K562 (cell line): ENCODE results near the gene SMCO3. TPM values are rescaled to one million over a fixed set of nuclear protein-coding genes. Genes with fewer than 3 reads are reported as not detected.

Experiments
- ATAC-seq: fragments of 200-7000 bp; cut with Tn5 transposase; 3 replicates; pipeline ENCODE4 v1.9.1; 2020; ENCODE audit warnings: moderate library complexity
- BruUV-seq: library from RNA; stranded (reverse); fragments of 400-500 nt; replicated peaks from 2 replicates; lab custom pipeline; 2021; lab: Mats Ljungman, UMichigan
- CTCF ChIA-PET: fragments of 300-600 bp; formaldehyde crosslinking; extraction: SDS; loops from one replicate; lab custom pipeline; 2021; ENCODE audit warnings: low intra/inter-chr PET ratio; lab: Yijun Ruan, JAX
- POLR2A ChIA-PET: fragments of 300-600, 350-650 bp; sonication (Branson Sonifier 250); formaldehyde crosslinking; extraction: SDS; loops from one replicate; lab custom pipeline; 2021; ENCODE audit warnings: antibody characterized with exemption, inconsistent platforms; lab: Yijun Ruan, JAX
- DNase-seq, 4 experiments: peaks; one replicate each; pipeline versions ENCODE4 v3.0.0 to v3.0.0-alpha.2; 2011 to 2018; ENCODE audit warnings: low spot score in 3 of 4, mixed read lengths in 3 of 4; ENCODE audit errors: extremely low read depth in 1 of 4
- FAIRE-seq: peaks from 2 replicates; lab custom pipeline; 2011; peaks lifted over from hg19 to GRCh38; lab: Jason Lieb, UNC
- H2AFZ ChIP-seq: 2 replicates; pipeline ENCODE4 v1.6.0; 2011; ENCODE audit warnings: low read depth, low read length, control low read depth, inconsistent platforms
- H3K27ac ChIP-seq: fragments of 200-600 bp; 3 replicates; pipeline ENCODE4 v1.8.0; 2011; ENCODE audit warnings: low read depth, mild to moderate bottlenecking, control low read depth, inconsistent platforms, low read length, moderate library complexity, mixed read lengths; ENCODE audit errors: extremely low read depth
- H3K27me3 ChIP-seq, 2 experiments: fragments of 300-600 bp in 1 of 2; 2 replicates in 1 of 2; 3 replicates in 1 of 2; pipeline versions ENCODE4 v1.6.0 to v1.8.0; 2011; ENCODE audit warnings: inconsistent platforms in 2 of 2, low read length in 2 of 2, mild to moderate bottlenecking in 1 of 2, mixed read lengths in 1 of 2, moderate library complexity in 1 of 2; ENCODE audit not compliant: control insufficient read depth in 2 of 2, insufficient read depth in 2 of 2
- H3K36me3 ChIP-seq: fragments of 300-600 bp; 3 replicates; pipeline ENCODE4 v1.8.0; 2011; ENCODE audit warnings: mild to moderate bottlenecking, low read length, inconsistent platforms; ENCODE audit not compliant: control insufficient read depth, insufficient read depth
- H3K4me1 ChIP-seq, 2 experiments: fragments of 200-600 bp in 1 of 2; replicated peaks in 1 of 2; 2 replicates in 1 of 2; 3 replicates in 1 of 2; pipeline versions ENCODE4 v1.5.1 to v1.8.0; 2011; ENCODE audit warnings: inconsistent platforms in 2 of 2, low read length in 2 of 2, mild to moderate bottlenecking in 1 of 2, mixed read lengths in 1 of 2, moderate library complexity in 1 of 2; ENCODE audit not compliant: control insufficient read depth in 2 of 2, insufficient read depth in 2 of 2
- H3K4me2 ChIP-seq: 2 replicates; pipeline ENCODE4 v1.6.1; 2011; ENCODE audit warnings: low read length, control low read depth, inconsistent platforms, mixed read lengths; ENCODE audit not compliant: insufficient read depth
- H3K4me3 ChIP-seq: fragments of 200-600 bp; sonication (generic), shearing (Covaris generic); 2 replicates; pipeline ENCODE4 v1.5.1; 2016; ENCODE audit warnings: control low read depth, inconsistent platforms
- H3K79me2 ChIP-seq: fragments of 200-600 bp; 3 replicates; pipeline ENCODE4 v1.8.0; 2011; ENCODE audit warnings: low read length, inconsistent platforms; ENCODE audit not compliant: control insufficient read depth, insufficient read depth
- H3K9ac ChIP-seq, 2 experiments: 2 replicates each; pipeline versions ENCODE4 v1.6.0 to v1.6.1; 2011; ENCODE audit warnings: low read depth in 2 of 2, low read length in 2 of 2, control low read depth in 1 of 2, inconsistent platforms in 1 of 2, mild to moderate bottlenecking in 1 of 2, mixed read lengths in 1 of 2; ENCODE audit not compliant: insufficient read depth in 1 of 2
- H3K9me1 ChIP-seq: one replicate; pipeline ENCODE4 v1.6.0; 2011; ENCODE audit warnings: inconsistent platforms, mild to moderate bottlenecking, low read length, moderate library complexity; ENCODE audit not compliant: control insufficient read depth, insufficient read depth
- H3K9me3 ChIP-seq: replicated peaks from 2 replicates; pipeline ENCODE4 v1.5.1; 2011; ENCODE audit warnings: low read depth, low read length, inconsistent platforms; ENCODE audit not compliant: control insufficient read depth, insufficient read depth
- H4K20me1 ChIP-seq: replicated peaks from 2 replicates; pipeline ENCODE4 v1.6.1; 2011; ENCODE audit warnings: low read length, inconsistent platforms, mixed read lengths; ENCODE audit not compliant: control insufficient read depth, insufficient read depth
- ARID1B ChIP-seq: fragments of 450-650 bp; IDR thresholded peaks from 2 replicates; pipeline ENCODE4 v1.6.1; 2016; ENCODE audit warnings: antibody characterized with exemption, mild to moderate bottlenecking, inconsistent platforms
- CEBPB ChIP-seq: fragments of 450-650 bp; IDR thresholded peaks from 2 replicates; pipeline ENCODE4 v1.6.1; 2016; ENCODE audit warnings: missing genetic modification characterization, missing compliant biosample characterization
- CEBPG ChIP-seq, 3 experiments: fragments of 200-800 bp in 1 of 3; sonication (Bioruptor generic) in 1 of 3; sonication (generic) in 1 of 3; formaldehyde crosslinking in 1 of 3; IDR thresholded peaks in 2 of 3; conservative IDR thresholded peaks in 1 of 3; 2 replicates each; pipeline versions ENCODE4 v1.6.1 to v1.8.0; 2016 to 2022; ENCODE audit warnings: missing compliant biosample characterization in 2 of 3, missing genetic modification characterization in 2 of 3, mild to moderate bottlenecking in 1 of 3, missing genetic modification reagents in 1 of 3
- CEBPZ ChIP-seq: fragments of 150-350 bp; IDR thresholded peaks from 2 replicates; pipeline ENCODE4 v1.6.1; 2014; ENCODE audit warnings: low read depth, mild to moderate bottlenecking, low read length, borderline replicate concordance
- DPF2 ChIP-seq: fragments of 450-650 bp; IDR thresholded peaks from 2 replicates; pipeline ENCODE4 v1.6.1; 2016
- EP300 ChIP-seq: IDR thresholded peaks from 2 replicates; pipeline ENCODE4 v1.6.1; 2012; ENCODE audit warnings: low read length, improper control_type of control experiment
- FOSL1 ChIP-seq: fragments of 200-800 bp; sonication (Bioruptor generic); conservative IDR thresholded peaks from 2 replicates; pipeline ENCODE4 v1.6.1; 2016; ENCODE audit warnings: missing genetic modification characterization, missing compliant biosample characterization
- JUND ChIP-seq, 2 experiments: IDR thresholded peaks; 2 replicates in 1 of 2; 3 replicates in 1 of 2; pipeline ENCODE4 v1.6.1; 2011; ENCODE audit warnings: borderline replicate concordance in 2 of 2, low read depth in 2 of 2, low read length in 2 of 2, improper control_type of control experiment in 1 of 2, missing biosample characterization in 1 of 2, missing genetic modification characterization in 1 of 2, missing genetic modification reagents in 1 of 2
- PHF8 ChIP-seq: fragments of 200-600 bp; sonication (generic); IDR thresholded peaks from 2 replicates; pipeline ENCODE4 v1.6.1; 2012; ENCODE audit warnings: mixed run types, mild to moderate bottlenecking, inconsistent platforms, low read length, moderate library complexity, borderline replicate concordance
- RB1 ChIP-seq: fragments of 450-650 bp; IDR thresholded peaks from 2 replicates; pipeline ENCODE4 v1.6.1; 2017; ENCODE audit warnings: low read depth, mild to moderate bottlenecking
- RBFOX2 ChIP-seq: fragments of 200-400 bp; formaldehyde crosslinking; IDR thresholded peaks from 2 replicates; pipeline ENCODE4 v1.6.1; 2017; ENCODE audit warnings: low read depth, mild to moderate bottlenecking, low read length, moderate library complexity
- SMARCA4 ChIP-seq: fragments of 450-650 bp; IDR thresholded peaks from 2 replicates; pipeline ENCODE4 v1.6.1; 2016
- SMARCE1 ChIP-seq: fragments of 450-650 bp; IDR thresholded peaks from 2 replicates; pipeline ENCODE4 v1.7.1; 2016; ENCODE audit warnings: mild to moderate bottlenecking
- SNAPC5 ChIP-seq: fragments of 250-450 bp; sonication (Bioruptor Pico); IDR thresholded peaks from 2 replicates; pipeline ENCODE4 v1.8.0; 2021; ENCODE audit warnings: moderate library complexity, mild to moderate bottlenecking, inconsistent platforms
- SRSF3 ChIP-seq: fragments of 200-400 bp; formaldehyde crosslinking; IDR thresholded peaks from 2 replicates; pipeline ENCODE4 v1.6.1; 2016; ENCODE audit warnings: mild to moderate bottlenecking, low read length, moderate library complexity; ENCODE audit not compliant: insufficient read depth
- TRIM24 ChIP-seq, 2 experiments: fragments of 450-650 bp; IDR thresholded peaks; 2 replicates each; pipeline ENCODE4 v1.6.1; 2016
- ZBED1 ChIP-seq: IDR thresholded peaks from 2 replicates; pipeline ENCODE4 v1.6.1; 2014
- ZNF431 ChIP-seq: sonication (generic); formaldehyde crosslinking; IDR thresholded peaks from 2 replicates; pipeline ENCODE4 v1.8.0; 2022; ENCODE audit warnings: mild to moderate bottlenecking, missing genetic modification reagents
- WGBS: fragments of 100-300 bp; shearing (Covaris generic); methylation state at CpG from one replicate; pipeline ENCODE4 v1.1.6; 2016; ENCODE audit warnings: low coverage, mixed read lengths; ENCODE audit not compliant: insufficient coverage; ENCODE audit errors: missing lambda C conversion rate; 5-methylcytosine and 5-hydroxymethylcytosine counted together
- in situ Hi-C: fragments of 300-500 bp; cut with MboI; formaldehyde crosslinking; loops from 4 replicates; pipeline ENCODE4 v1.15.0; 2018; ENCODE audit warnings: inconsistent platforms, mixed read lengths
- intact Hi-C: fragments of 100-400 bp; cut with micrococcal nuclease; formaldehyde crosslinking; loops from 2 replicates; pipeline ENCODE4 v1.14.2; 2022
- polyA plus RNA-seq, 8 experiments: library from polyadenylated mRNA; depleted of rRNA in 4 of 8; stranded (reverse) in 5 of 8; unstranded in 3 of 8; fragments of >200 nt; fragmentation: Nextera tagmentation in 2 of 8; fragmentation: Illumina TruSeq in 1 of 8; extraction: Ambion mirVana in 2 of 8; extraction: Trizol in 1 of 8; gene quantifications; 2 replicates each; pipeline versions ENCODE4 v1.2.1 to v1.2.3, GENCODE V29; 2011 to 2014; ENCODE audit warnings: inconsistent platforms in 1 of 8, missing spikeins in 1 of 8
- total RNA-seq, 7 experiments: library from RNA; depleted of rRNA in 6 of 7; stranded (reverse); fragments of >200 nt in 6 of 7; fragmentation: Illumina TruSeq in 2 of 7; extraction: Trizol in 2 of 7; gene quantifications; 2 replicates each; pipeline versions ENCODE4 v1.2.1 to v1.2.3, GENCODE V29; 2011 to 2021; ENCODE audit warnings: low replicate concordance in 1 of 7

SMCO3 gene
- total and polyA plus RNA-seq, 9 of the 15 experiments (the other 6 are each of a cell fraction or from before 2014, with no cell fraction given), result 0.10 to 0.14 TPM; not detected in 7

- TF ChIP-seq JUND (IDR thresholded peaks at IDR 0.05; ENCODE audit: borderline replicate concordance, low read depth, low read length) (no peak), JUND (tag; IDR thresholded peaks at IDR 0.05; ENCODE audit: borderline replicate concordance, low read depth, low read length) (no peak), ZBED1 (no peak)
Observed at GRCh38 chr12:14839262-14839661, 25.3 kb upstream of the SMCO3 start (continued).

GRCh38 chr12:14836336-14837210 is 22.6 kb upstream of the SMCO3 start:
- H3K27me3 ChIP-seq, result no peaks in the 10 kb centered on the region
- H3K4me2 ChIP-seq, result no peak overlapping the region
- no peak overlapping the region; the same call in 2 of the 3 replicates for H3K27ac ChIP-seq
- DNase-seq (peak in 1 of 4 experiments; percentile 51), FAIRE-seq (no peak), ATAC-seq (peak; percentile 74; the same call in 2 of the 3 replicates)
- no peaks in the 10 kb centered on the region for H3K9me3 ChIP-seq
- H3K9ac ChIP-seq, result no peak overlapping the region
- ChIA-PET POLR2A (no interaction called here), CTCF (no interaction called here)
- in situ Hi-C loops (no loop called here), intact Hi-C loops (no loop called here)
- no peaks in the 10 kb centered on the region for H4K20me1 ChIP-seq
- peaks cover 0 to 15% of the 10 kb centered on the region in 2 experiments; a peak in 3 of 5 replicates for H3K4me1 ChIP-seq
- H3K36me3 ChIP-seq, result no peaks in the 10 kb centered on the region
- WGBS, result 2% methylated on average over 6 of the region's 7 CpGs
- no peaks in the 10 kb centered on the region for H3K9me1 ChIP-seq
- no peaks in the 10 kb centered on the region for H3K79me2 ChIP-seq
- H3K4me3 ChIP-seq, result no peak overlapping the region
- H2AFZ ChIP-seq, result no peak overlapping the region
- BruUV-seq, result no TSS peak
- TF ChIP-seq SRSF3, result no peak
- no peak for TF ChIP-seq RB1
- TF ChIP-seq RBFOX2, result no peak
- peak; percentile 19 to 29; a peak in 1 of 4 replicates for TF ChIP-seq TRIM24 (IDR thresholded peaks at IDR 0.05)
- TF ChIP-seq ARID1B, result peak; percentile 71
- peak; percentile 17; the same call in 1 of the 2 replicates for TF ChIP-seq EP300
- TF ChIP-seq CEBPZ, result no peak
- no peak for TF ChIP-seq SNAPC5 (CRISPR knock-in tag)
- peak; percentile 66 for TF ChIP-seq CEBPB (tag)
- TF ChIP-seq FOSL1 (tag), result peak; percentile 94
- no peak for TF ChIP-seq CEBPG (CRISPR knock-in tag; IDR thresholded peaks at IDR 0.05)
- peak in 1 of 2 experiments; percentile 87; a peak in 3 of 4 replicates for TF ChIP-seq CEBPG (tag; conservative IDR thresholded peaks at IDR 0.05 in 1 of 2, IDR thresholded peaks at IDR 0.05 in 1 of 2)
- TF ChIP-seq DPF2, result peak; percentile 65
- TF ChIP-seq SMARCE1, result peak; percentile 80
- TF ChIP-seq SMARCA4, result peak; percentile 83
- TF ChIP-seq ZNF431 (CRISPR knock-in tag), result no peak
- no peak for TF ChIP-seq PHF8
